Measurements from ENCODE around the gene ARID5B.

Gene ARID5B

DNA sequence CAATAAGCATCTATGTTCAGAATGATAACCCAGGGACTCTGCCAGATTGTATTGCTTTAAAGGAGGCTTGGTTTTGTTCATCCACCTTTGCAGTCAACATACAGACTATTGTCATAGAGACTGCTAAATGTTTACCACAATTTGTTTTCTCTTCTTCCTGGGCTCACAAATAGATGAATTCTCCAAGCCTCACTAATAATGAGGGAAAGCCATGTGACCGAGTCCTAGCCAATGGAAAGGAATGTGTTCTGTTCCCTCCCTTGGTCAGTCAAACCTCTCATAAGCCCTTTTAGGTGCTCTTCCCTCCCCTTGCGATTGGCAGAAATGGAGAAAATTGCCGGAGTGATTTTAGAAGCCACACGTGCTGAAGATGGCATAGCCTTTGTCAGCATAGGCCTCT is 230.2 kb downstream of the ARID5B start:
- Histone ChIP-seq H3K36me3 (replicated peaks; ENCODE audit: insufficient read depth, low read length) (no peaks in the 10 kb centered on the region), H3K27me3 (replicated peaks; ENCODE audit: insufficient read depth, low read length) (no peaks in the 10 kb centered on the region), H3K27ac (ENCODE audit: low read length) (no peak overlapping the region), H3K9me3 (replicated peaks; ENCODE audit: insufficient read depth, low read length) (no peaks in the 10 kb centered on the region), H3F3A (ENCODE audit: insufficient read depth, low read length) (no peaks in the 10 kb centered on the region), H4K20me1 (ENCODE audit: insufficient read depth, low read length) (no peaks in the 10 kb centered on the region), H3K4me1 (ENCODE audit: low read length) (no peaks in the 10 kb centered on the region), H3K4me2 (ENCODE audit: low read depth, low read length) (no peak overlapping the region), H2AFZ (ENCODE audit: low read length) (no peak overlapping the region), H3K9ac (ENCODE audit: low read length) (no peak overlapping the region), H3K79me2 (ENCODE audit: low read length) (no peaks in the 10 kb centered on the region), H3K4me3 (ENCODE audit: low read length) (no peak overlapping the region), H3K9me2 (replicated peaks; ENCODE audit: insufficient read depth, low read length) (no peaks in the 10 kb centered on the region)
- DNase-seq: no peak
- TF ChIP-seq, protein P1, sequence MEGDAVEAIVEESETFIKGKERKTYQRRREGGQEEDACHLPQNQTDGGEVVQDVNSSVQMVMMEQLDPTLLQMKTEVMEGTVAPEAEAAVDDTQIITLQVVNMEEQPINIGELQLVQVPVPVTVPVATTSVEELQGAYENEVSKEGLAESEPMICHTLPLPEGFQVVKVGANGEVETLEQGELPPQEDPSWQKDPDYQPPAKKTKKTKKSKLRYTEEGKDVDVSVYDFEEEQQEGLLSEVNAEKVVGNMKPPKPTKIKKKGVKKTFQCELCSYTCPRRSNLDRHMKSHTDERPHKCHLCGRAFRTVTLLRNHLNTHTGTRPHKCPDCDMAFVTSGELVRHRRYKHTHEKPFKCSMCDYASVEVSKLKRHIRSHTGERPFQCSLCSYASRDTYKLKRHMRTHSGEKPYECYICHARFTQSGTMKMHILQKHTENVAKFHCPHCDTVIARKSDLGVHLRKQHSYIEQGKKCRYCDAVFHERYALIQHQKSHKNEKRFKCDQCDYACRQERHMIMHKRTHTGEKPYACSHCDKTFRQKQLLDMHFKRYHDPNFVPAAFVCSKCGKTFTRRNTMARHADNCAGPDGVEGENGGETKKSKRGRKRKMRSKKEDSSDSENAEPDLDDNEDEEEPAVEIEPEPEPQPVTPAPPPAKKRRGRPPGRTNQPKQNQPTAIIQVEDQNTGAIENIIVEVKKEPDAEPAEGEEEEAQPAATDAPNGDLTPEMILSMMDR (IDR thresholded peaks at IDR 0.05; ENCODE audit: low read length): no peak
- TF ChIP-seq EZH2 (optimal IDR thresholded peaks at IDR 0.05; ENCODE audit: low read depth, low read length) (no peak), EZH2phosphoT487 (IDR thresholded peaks at IDR 0.05; ENCODE audit: low read length) (no peak)

GRCh38 chr10:62133618-62134017 is 232.1 kb downstream of the ARID5B start:
- Histone ChIP-seq H3K9me3 (replicated peaks; ENCODE audit: insufficient read depth, low read length) (no peaks in the 10 kb centered on the region), H3K27ac (ENCODE audit: low read length) (no peak overlapping the region), H3K27me3 (replicated peaks; ENCODE audit: insufficient read depth, low read length) (no peaks in the 10 kb centered on the region), H3F3A (ENCODE audit: insufficient read depth, low read length) (no peaks in the 10 kb centered on the region), H3K4me2 (ENCODE audit: low read depth, low read length) (no peak overlapping the region), H2AFZ (ENCODE audit: low read length) (no peak overlapping the region), H3K79me2 (ENCODE audit: low read length) (no peaks in the 10 kb centered on the region), H4K20me1 (ENCODE audit: insufficient read depth, low read length) (no peaks in the 10 kb centered on the region), H3K36me3 (replicated peaks; ENCODE audit: insufficient read depth, low read length) (no peaks in the 10 kb centered on the region), H3K9me2 (replicated peaks; ENCODE audit: insufficient read depth, low read length) (no peaks in the 10 kb centered on the region), H3K4me1 (ENCODE audit: low read length) (no peaks in the 10 kb centered on the region), H3K9ac (ENCODE audit: low read length) (no peak overlapping the region), H3K4me3 (ENCODE audit: low read length) (no peak overlapping the region)
- TF ChIP-seq EZH2 (optimal IDR thresholded peaks at IDR 0.05; ENCODE audit: low read depth, low read length): no peak
- DNase-seq: no peak

GRCh38 chr10:62136931-62137330 is 235.4 kb downstream of the ARID5B start:
- Histone ChIP-seq H3K27ac (ENCODE audit: low read length) (no peak overlapping the region), H2AFZ (ENCODE audit: low read length) (no peak overlapping the region), H3K4me1 (ENCODE audit: low read length) (no peaks in the 10 kb centered on the region), H4K20me1 (ENCODE audit: insufficient read depth, low read length) (no peaks in the 10 kb centered on the region), H3K9me2 (replicated peaks; ENCODE audit: insufficient read depth, low read length) (no peaks in the 10 kb centered on the region), H3K4me3 (ENCODE audit: low read length) (no peak overlapping the region), H3F3A (ENCODE audit: insufficient read depth, low read length) (no peaks in the 10 kb centered on the region), H3K79me2 (ENCODE audit: low read length) (no peaks in the 10 kb centered on the region), H3K36me3 (replicated peaks; ENCODE audit: insufficient read depth, low read length) (no peaks in the 10 kb centered on the region), H3K4me2 (ENCODE audit: low read depth, low read length) (no peak overlapping the region), H3K27me3 (replicated peaks; ENCODE audit: insufficient read depth, low read length) (no peaks in the 10 kb centered on the region), H3K9me3 (replicated peaks; ENCODE audit: insufficient read depth, low read length) (no peaks in the 10 kb centered on the region), H3K9ac (ENCODE audit: low read length) (no peak overlapping the region)
- TF ChIP-seq, protein P1 (IDR thresholded peaks at IDR 0.05; ENCODE audit: low read length): no peak
- TF ChIP-seq EZH2 (optimal IDR thresholded peaks at IDR 0.05; ENCODE audit: low read depth, low read length) (no peak), EZH2phosphoT487 (IDR thresholded peaks at IDR 0.05; ENCODE audit: low read length) (no peak)
- DNase-seq: no peak
